Superior temporal gyrus (tissue), 1 donor: ENCODE results near the gene CLN6.
"Not testable (repeated sequence)": the region's sequence is repeated elsewhere in the genome, so short reads cannot be mapped to it uniquely, and the experiment has no call there.

Experiments
- DNase-seq: peaks from one replicate; pipeline ENCODE4 v3.0.0-alpha.2; 2016; ENCODE audit errors: extremely low spot score

The CLN6 gene

DNA sequence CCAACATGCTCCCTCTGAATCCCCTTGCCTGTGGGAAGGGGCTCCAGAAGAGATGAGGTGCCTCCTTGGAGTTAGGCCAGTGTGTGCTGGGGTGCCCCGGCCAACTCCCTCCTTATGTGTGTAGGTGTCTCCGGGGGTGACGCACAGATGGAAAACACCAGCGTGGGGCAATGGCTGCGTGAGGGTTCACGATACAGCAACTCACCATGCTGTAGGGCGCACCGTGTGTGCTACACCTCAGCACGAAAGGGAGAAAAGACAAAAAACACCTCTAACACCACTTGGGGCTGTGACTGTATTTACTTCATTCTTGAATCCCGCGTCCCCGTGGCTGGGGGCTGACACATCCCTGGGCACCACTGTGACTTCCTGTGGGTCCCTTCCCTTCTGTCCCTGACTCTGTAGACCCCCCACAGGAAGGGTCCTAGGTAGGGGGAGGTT, 22.8 kb downstream of the CLN6 start:
- DNase-seq = no peak

GRCh38 chr15:68205954-68206539, 23.5 kb downstream of the CLN6 start:
- no peak for DNase-seq

DNA sequence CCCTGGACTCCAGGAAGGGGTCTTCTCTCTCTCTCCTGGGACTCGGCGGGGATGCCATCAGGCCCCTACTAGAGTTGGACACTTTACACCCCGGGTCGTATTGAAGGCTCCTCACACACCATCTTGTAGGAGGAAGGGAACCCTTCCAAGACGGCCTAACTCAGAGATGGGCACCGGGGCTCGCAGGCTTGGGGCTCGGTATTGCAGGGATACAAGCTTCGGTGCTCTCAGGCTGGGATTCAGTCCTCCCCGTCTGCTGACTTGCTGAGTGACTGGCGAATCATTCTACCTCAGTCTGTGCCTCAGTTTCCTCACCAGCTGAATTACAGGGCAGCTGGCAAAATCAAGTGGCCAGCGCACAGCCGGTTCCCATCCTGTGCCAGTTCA, 24.0 kb downstream of the CLN6 start:
- DNase-seq = no peak

- no peak for DNase-seq
Observed at GRCh38 chr15:68204776-68205557, 24.6 kb downstream of the CLN6 start, which contains the start of gene CALML4. CALML4 (minus strand) TSS chr15:68205332; CDS start chr15:68205247, 85 bp downstream.

DNA sequence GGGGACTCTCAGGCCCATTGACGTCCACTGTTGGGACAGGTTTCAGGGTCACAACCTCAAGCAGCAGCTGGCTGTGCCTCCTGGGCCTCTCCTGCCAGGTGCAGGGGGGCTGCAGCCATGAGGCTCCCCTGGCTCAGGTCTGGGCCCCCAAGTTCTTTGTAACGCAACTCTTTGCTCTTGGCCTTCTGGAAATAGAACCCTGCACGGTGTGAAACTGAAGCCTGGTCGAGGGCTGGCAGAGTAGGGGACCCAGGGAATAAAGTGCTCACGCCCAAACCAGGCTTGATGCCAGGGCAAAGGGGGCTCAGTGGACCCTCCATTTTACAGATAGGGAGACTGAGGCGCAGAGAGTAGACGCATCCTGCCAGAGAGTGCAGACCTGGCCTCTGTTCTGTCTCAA, 25.2 kb downstream of the CLN6 start:
- DNase-seq = no peak

GRCh38 chr15:68203956-68204355, 25.6 kb downstream of the CLN6 start:
- DNase-seq = no peak

DNA sequence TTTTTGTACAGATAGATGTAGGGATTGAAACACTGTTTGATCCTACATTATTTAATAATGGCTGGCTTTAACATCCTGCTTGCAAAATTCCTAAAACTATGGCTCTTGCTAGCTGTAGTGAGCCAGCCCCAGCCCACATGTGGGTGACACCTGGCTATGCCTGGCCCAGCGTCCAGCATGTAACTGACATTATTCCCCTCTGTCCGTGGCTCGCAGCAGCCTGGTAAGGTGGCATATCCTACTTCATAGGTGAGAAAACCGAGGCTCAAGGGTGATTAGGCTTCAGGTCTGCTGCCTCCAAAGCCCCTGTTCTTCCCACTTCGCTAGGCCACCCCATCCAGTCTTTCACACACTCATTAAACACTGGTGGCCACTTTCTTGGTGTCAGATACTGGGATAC, 26.0 kb downstream of the CLN6 start:
- DNase-seq = no peak

DNA sequence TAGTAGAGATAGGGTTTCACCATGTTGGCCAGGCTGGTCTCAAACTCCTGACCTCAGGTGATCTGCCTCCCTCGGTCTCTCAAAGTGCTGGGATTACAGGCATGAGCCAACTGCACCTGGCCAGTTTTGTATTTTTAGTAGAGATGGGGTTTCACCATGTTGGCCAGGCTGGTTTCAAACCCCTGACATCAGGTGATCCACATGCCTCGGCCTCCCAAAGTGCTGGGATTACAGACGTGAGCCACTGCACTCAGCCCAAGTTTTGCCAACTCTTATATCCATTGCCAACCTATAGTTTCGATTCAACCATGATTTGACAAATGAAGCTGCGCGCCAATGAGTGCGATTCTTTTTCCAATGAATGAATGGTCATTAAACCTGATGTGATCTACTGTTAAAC, 26.5 kb downstream of the CLN6 start:
- DNase-seq = not testable (repeated sequence)

DNA sequence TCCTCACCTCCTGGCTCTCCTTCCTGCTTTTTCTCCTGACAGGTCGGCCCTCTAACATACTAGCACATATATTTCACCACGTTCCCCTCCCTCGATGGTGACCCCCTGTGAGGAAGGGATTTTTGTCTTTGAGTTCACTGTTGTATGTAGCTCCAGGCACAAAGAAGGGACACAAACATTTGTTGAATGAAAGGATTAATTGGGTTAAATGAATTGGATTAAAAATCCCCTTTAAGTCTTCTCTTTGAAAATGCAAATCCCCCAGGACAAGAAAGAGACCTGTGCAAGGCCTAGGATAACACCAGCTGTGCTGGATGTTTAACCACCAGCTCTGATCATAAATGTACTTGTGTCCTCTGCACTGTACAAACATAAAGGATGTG, 27.7 kb downstream of the CLN6 start:
- no peak for DNase-seq

GRCh38 chr15:68201153-68201878, 28.2 kb downstream of the CLN6 start:
- DNase-seq = no peak

- no peak for DNase-seq
Observed at GRCh38 chr15:68200016-68200861, 29.3 kb downstream of the CLN6 start.

- no peak for DNase-seq
Observed at GRCh38 chr15:68199340-68199739, 30.2 kb downstream of the CLN6 start.

- DNase-seq = no peak
Observed at GRCh38 chr15:68197661-68198437, 31.7 kb downstream of the CLN6 start.

GRCh38 chr15:68197170-68197492, 32.4 kb downstream of the CLN6 start:
- no peak for DNase-seq

DNA sequence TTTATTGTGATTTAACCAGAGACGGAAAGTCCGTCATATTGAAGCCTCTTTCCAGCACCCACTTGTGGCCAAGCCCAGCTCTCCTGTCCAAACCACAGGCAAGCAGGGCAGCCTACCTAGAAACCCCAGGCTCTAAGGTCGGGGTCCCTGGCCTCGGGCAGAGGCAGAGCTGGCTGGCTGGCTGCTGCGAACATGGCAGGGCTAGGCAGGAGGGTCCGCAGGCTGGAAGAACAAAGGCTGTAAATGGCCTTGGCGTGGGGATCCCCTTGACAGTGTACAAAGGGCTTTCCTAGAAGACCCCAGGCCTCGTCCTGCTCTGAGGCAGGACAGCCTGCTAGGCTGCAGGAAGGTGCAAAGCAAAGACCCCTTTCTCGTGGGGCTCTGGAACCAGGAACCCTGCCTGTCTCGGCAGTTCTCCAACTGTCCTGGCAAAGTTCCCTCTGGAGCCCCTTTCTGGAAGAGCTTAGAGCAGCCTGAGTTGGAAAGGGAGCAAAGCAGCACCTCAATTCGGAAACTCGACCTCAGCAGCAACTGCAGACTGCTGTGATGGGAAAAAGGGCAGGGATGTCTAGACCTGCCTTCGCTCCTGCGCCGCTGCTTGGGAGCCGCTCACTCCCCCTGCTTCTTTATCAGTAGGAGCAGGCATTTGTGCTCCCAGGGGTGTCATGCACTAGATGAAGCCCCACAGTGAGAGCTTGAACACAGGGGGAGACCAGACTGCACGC, 32.9 kb downstream of the CLN6 start:
- DNase-seq = no peak

DNA sequence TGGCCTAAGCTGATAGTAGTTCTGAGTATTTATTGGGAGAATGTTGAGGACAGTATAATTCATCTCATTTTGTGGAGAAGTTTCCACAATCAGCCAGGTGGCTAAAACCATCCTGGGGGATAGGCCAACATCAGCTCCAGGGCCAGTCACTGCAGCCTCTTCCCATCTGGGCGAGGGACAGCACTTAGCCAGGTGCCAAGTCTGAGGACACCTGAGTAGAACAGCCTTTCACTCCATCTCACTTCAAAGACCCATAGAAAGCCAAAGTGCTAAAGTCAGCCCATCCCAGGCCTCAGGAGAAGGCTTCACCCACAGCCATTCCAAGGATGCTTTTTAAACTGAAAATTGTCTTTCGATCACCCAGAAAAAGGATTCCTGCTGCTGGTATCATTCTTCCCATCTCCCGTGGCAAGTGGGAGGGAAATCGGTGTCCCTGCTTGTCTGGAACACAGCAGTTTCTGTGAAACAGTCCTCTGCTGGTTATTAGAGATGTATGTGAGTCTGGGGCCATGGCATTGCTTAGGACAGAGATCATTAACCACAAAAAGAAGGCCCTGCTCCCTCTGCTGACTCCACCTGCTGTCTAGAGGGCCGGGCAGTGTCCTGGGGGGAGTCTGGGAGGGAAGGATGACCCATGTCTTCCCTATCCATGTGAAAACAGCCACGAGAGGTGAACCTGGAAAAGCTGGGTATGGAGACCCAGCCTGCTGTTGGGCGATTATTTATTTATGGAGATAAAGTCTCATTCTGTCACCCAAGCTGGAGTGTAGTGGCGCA, 34.0 kb downstream of the CLN6 start:
- no peak for DNase-seq

DNA sequence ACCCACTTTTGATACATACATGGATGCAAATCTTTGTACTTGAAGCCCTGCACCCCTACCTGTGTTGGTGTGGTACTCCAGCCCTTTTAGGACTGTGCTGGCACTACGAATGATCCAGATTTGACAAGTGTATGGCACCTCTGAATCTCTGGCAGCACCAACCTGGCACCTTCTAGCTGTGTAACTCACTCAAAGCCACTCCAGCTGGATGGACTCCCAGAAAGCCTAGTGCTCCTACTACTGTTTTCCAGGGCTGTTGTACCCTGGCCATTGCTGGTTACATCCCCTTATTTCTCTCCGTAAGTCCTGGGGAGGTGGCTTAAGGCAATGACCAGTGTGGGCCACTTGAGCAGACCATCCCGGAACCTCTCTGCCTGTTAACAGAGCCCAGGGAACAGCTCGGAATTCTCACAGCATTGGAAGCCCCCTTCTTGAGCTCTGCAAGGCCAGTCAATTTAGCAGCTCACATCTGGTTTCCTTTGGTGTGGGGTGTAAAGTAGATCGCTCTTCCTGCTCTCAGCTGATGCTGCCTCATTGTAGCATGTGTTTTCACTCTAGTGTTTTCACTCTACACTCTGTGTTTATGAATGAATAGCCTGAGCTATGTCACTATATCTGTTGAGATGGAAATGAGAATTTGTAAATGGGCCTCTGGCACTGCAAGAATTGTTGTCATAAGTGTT, 36.6 kb downstream of the CLN6 start:
- no peak for DNase-seq

DNA sequence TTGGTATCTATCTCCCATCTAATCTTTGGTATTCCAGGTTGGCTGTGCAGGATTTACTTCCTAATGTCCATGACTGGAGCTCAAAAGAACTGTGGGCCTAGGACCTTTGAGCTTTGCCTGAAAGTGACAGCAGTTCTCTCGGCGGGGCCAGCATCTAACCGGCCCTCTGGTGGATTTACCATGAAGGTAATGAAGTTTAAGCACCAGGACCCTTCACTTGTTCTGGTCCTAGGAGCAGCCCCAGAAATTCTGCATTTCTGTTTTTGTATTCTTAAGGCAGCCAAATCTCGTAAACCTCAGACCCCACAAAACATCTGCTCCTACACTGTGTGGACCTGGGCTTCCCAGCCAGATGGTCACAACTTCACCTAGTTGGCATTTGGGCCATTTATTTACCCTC, 37.4 kb downstream of the CLN6 start:
- DNase-seq = no peak

DNA sequence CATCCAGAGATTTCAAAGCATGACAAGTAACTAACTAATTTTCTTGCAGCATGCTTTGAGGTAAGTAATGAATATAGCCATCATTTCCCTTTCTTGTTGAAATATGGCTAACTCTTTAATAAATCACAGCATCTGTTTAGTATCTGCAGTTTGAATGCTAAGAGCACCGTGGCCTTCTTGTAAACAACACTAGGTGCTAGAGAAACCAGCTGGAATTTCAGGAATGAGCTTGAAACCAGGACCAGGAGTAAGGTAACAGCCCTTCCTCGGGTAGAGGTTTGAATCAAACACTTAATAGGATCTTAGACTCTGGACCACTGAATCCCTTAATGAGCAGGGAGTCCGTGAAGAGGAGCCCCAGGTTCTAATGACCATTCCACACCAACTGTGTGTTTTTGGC, 38.0 kb downstream of the CLN6 start:
- DNase-seq = no peak
